Omental fat pad (tissue), 4 donors: ENCODE measurements around the gene PNMA6E. TPM values are rescaled to one million over a fixed set of nuclear protein-coding genes. Genes with fewer than 3 reads are reported as not detected.

Experiments
- ATAC-seq: fragments of 150-250 bp; one replicate; pipeline ENCODE4 v1.9.1; 2016; ENCODE audit warnings: mild to moderate bottlenecking, moderate library complexity; ENCODE audit not compliant: low FRiP score
- DNase-seq: peaks from one replicate; pipeline ENCODE4 v3.0.0-alpha.2; 2019; ENCODE audit warnings: low spot score
- CTCF ChIP-seq, 3 donors: fragments of 450-650 bp; IDR thresholded peaks; one replicate each; pipeline ENCODE4 v1.5.1; 2016 to 2017; ENCODE audit warnings: antibody characterized with exemption in 3 of 3, mild to moderate bottlenecking in 3 of 3, moderate library complexity in 2 of 3
- total RNA-seq, 4 donors: library from RNA; depleted of rRNA; stranded (reverse); fragments of >200 nt; gene quantifications; one replicate each; pipeline ENCODE4 v1.1.0, GENCODE V29; 2016

The PNMA6E gene
- total RNA-seq, 4 donors from 2014 or later, result 0.32 TPM; not detected in 3

DNA sequence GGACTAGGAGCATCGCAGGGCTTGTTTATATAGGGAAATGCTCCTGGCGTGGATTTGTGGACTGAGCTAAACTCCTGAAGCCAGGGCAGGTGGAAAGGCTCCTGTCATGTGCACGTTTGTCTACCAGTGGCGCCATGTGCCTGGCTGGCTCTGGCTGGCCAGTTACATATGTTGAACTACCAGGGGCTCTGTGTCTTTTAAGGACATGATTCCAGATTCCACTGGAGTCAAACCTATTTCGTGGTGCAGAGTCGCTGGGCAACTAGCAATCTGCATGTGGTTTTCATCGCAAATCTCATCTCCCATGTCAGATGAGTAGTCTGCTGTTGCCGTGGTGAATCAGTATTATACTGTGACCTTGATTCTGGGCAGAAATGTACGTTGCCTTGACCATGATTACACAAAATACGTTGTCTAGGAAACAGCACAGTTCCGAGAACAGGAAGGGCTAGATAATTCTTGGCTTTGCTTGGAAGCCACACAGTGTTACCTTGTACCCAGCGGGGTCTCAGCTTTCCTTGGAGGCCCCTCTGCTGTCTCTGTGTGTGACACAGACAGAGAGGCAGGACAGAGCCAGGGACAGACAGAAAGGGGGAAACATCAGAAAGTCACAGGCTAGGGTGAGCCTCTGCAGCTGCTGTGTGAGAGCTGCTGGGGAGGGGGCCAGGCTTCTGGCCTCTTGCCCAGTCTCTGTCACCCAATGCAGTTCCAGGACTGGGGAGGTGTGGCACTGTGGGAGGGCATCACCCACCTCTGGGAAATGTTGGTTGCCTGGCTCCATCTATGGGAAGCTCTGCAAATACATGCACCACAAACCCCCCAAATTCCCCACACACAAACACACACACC lies 19.2 kb downstream of the PNMA6E start:
- TF ChIP-seq CTCF (IDR thresholded peaks at IDR 0.05), result no peak
- no peak for DNase-seq
- peak; percentile 87 for ATAC-seq

DNA sequence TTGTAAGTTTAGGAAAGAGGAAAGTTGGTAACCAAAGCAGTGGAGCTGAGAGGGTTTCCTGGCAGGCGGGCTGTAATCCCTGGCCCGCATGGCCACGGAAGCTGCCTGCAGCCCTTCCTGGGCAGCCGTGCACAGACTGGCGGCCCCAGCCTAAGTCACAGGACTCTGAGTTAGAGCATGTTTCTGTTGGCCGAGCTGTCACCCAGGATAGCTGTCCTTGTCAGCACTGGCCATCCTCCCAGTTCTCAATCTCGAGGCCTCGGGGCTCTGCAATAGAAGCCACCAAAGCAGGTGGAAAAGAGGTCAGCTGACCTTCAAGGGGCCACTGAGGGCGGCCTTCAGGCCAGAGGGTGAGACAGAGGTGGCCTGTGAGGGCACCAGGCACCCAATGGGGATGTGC lies 20.5 kb downstream of the PNMA6E start:
- ATAC-seq, result no peak
- no peak for DNase-seq
- no peak for TF ChIP-seq CTCF (IDR thresholded peaks at IDR 0.05)

GRCh38 chrX:153379971-153380581 lies 21.1 kb downstream of the PNMA6E start:
- no peak for TF ChIP-seq CTCF (IDR thresholded peaks at IDR 0.05)
- DNase-seq (no peak), ATAC-seq (no peak)

- TF ChIP-seq CTCF (IDR thresholded peaks at IDR 0.05), result no peak
Measured at GRCh38 chrX:153379508-153379907, 21.6 kb downstream of the PNMA6E start.

GRCh38 chrX:153378607-153379006 lies 22.5 kb downstream of the PNMA6E start:
- no peak for TF ChIP-seq CTCF (IDR thresholded peaks at IDR 0.05)
- no peak for DNase-seq
- no peak for ATAC-seq

More at GRCh38 chrX:153379508-153379907, 21.6 kb downstream of the PNMA6E start:
- no peak for ATAC-seq
- DNase-seq, result no peak

GRCh38 chrX:153377727-153378126 lies 23.4 kb downstream of the PNMA6E start:
- no peak for TF ChIP-seq CTCF (IDR thresholded peaks at IDR 0.05)
- DNase-seq (no peak), ATAC-seq (no peak)

DNA sequence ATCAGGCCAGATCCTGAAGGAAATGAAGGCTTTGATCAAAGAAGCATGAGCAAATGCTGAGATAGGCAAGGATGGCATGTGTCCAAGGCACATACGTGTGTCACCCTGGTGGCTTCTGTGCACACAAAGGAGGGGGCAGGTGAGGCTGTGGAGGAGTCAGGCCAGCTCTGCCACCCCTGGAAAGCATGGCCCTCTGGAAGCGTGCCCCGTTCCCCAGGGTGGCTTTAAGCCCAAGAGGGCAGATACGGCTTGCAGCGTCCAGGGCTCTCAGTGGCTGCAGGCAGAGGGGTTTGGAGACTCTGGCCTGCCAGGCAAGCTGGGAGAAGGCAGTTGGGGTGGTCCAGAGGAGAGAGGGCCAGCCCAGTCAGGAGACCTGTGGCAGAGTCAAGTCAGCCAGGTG lies 25.6 kb downstream of the PNMA6E start:
- no peak for DNase-seq

More for the DNA sequence above, 25.6 kb downstream of the PNMA6E start:
- no peak for TF ChIP-seq CTCF (IDR thresholded peaks at IDR 0.05)
- no peak for ATAC-seq
